Neutrophil (primary cell): ENCODE data around the gene TADA2B.

ENCODE experiments used
- H3K27ac ChIP-seq: fragments of 200-600 bp; sonication (generic); 2 replicates; pipeline ENCODE4 v1.5.1; 2016; ENCODE audit warnings: mild to moderate bottlenecking, moderate library complexity
- H3K27me3 ChIP-seq: fragments of 200-600 bp; sonication (generic); 2 replicates; pipeline ENCODE4 v1.6.0; 2016; ENCODE audit warnings: mild to moderate bottlenecking
- H3K36me3 ChIP-seq: fragments of 200-600 bp; sonication (generic); 2 replicates; pipeline ENCODE4 v1.5.1; 2017
- H3K4me1 ChIP-seq, 2 experiments: fragments of 200-600 bp in 1 of 2; sonication (generic) in 1 of 2; 1 replicate in 1 of 2; 2 replicates in 1 of 2; pipeline versions ENCODE4 v1.5.1 to v1.6.1; 2013 to 2016; ENCODE audit warnings: low read depth in 1 of 2, low read length in 1 of 2, mild to moderate bottlenecking in 1 of 2, moderate library complexity in 1 of 2; ENCODE audit not compliant: control insufficient read depth in 1 of 2, insufficient read depth in 1 of 2
- H3K4me3 ChIP-seq, 2 experiments: fragments of 200-600 bp in 1 of 2; sonication (generic) in 1 of 2; 1 replicate in 1 of 2; 2 replicates in 1 of 2; pipeline ENCODE4 v1.5.1; 2013 to 2016; ENCODE audit warnings: low read depth in 1 of 2, low read length in 1 of 2, mild to moderate bottlenecking in 1 of 2, moderate library complexity in 1 of 2
- H3K9me3 ChIP-seq: fragments of 200-600 bp; sonication (generic); 2 replicates; pipeline ENCODE4 v1.5.1; 2016
- CTCF ChIP-seq: fragments of 200-600 bp; sonication (generic); IDR thresholded peaks from 2 replicates; pipeline ENCODE4 v1.5.1; 2016; ENCODE audit warnings: antibody characterized with exemption

The TADA2B gene

DNA sequence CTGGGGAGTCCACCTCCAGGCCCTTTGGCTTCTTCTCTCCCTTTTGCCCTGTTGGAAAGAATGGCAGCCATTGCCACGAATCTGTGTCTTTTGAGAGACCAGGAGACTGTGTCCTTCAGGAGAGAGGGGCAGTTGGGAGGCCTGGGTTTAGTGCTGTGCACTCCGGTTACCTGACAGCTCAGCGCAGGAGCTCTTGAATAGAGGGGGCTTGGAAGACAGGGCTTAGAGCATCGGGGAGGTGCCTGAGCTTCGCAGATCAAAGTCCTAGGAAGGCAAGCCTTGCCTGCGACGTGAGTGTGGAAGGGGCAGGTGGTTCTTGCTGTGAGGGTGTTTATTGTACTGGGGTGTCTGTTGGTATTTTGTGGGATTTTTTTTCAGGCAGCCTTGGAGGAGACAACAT lies 41.9 kb upstream of the TADA2B start:
- Histone ChIP-seq H3K4me1 (peaks cover 22 to 25% of the 10 kb centered on the region in 2 experiments), H3K27me3 (no peaks in the 10 kb centered on the region), H3K4me3 (no peak overlapping the region), H3K27ac (no peak overlapping the region), H3K9me3 (no peaks in the 10 kb centered on the region), H3K36me3 (peaks cover 93% of the 10 kb centered on the region)
- TF ChIP-seq CTCF = no peak

DNA sequence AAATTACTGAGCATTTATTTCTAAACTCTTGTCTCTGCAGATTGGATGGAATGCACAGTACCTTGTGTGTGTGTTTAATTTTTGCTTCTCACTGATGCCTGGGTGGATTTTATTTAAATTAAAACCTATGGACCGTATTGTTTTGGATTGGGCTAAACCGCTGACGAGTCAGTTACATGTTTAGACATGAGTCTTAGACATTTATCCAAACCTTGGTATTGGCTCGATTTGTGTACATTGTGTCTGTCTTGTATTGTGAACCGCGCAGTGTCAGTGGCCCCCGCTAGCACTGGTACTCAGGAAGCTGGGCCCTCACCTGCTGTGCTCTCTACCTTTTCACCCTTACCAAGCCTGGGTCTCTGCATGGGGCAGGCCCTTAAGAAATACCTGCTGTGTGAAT lies 40.8 kb upstream of the TADA2B start:
- Histone ChIP-seq H3K4me3 (no peak overlapping the region), H3K4me1 (peaks cover 22 to 25% of the 10 kb centered on the region in 2 experiments), H3K36me3 (peaks cover 93% of the 10 kb centered on the region), H3K9me3 (no peaks in the 10 kb centered on the region), H3K27ac (no peak overlapping the region), H3K27me3 (no peaks in the 10 kb centered on the region)
- TF ChIP-seq CTCF = no peak

DNA sequence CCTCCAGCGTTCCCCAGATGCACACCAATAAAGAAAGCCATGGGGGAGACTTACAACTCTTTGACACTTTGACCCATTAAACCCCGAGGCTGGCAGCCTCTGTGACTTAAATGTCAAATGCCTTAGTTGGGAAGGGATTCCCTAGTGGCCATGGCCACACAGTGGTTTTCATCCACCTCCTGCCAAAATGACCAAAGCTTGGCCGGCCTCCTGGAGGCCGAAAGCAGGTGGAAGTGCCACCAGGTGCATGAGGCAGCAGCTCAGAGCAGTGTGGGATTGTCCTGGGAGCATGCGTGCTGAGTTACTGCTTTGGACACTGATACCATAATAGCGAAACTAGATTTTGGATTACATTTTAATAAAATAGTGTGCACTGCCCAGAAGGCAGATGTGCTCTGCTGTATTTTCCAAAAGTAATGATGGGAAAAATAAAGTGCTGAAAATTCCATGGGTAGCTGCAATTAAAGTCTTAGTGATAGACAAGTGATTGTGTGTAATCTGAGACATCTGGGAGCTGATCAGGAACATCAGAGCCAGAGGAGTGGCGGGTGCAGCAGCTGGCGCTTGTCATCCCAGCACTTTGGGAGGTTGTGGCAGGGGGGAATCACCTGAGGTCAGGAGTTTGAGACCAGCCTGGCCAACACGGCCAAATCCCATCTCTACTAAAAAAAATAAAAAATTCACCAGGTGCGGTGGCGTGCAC lies 39.8 kb upstream of the TADA2B start:
- Histone ChIP-seq H3K27me3 (no peaks in the 10 kb centered on the region), H3K27ac (no peak overlapping the region), H3K4me1 (peaks cover 17 to 19% of the 10 kb centered on the region in 2 experiments), H3K9me3 (no peaks in the 10 kb centered on the region), H3K4me3 (no peak overlapping the region), H3K36me3 (peaks cover 95% of the 10 kb centered on the region)
- no peak for TF ChIP-seq CTCF

DNA sequence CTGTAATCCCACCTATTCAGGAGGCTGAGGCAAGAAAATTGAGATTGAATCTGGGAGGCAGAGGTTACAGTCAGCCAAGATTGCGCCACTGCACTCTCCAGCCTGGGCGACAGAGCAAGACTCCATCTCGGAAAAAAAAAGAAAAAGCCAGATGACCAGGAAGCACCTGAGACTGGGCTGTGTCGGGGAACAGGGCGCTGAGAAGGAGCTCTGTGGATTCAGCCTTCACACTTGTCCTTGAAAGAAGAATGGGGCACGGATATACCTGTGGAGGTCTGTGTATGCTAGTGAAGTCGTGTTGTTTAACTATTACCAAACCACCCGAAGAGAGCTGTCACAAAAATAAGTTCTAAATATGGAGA lies 39.3 kb upstream of the TADA2B start:
- TF ChIP-seq CTCF = no peak
- peaks cover 12 to 13% of the 10 kb centered on the region in 2 experiments for H3K4me1 ChIP-seq
- H3K27me3 ChIP-seq = no peaks in the 10 kb centered on the region
- H3K4me3 ChIP-seq = no peak overlapping the region
- H3K36me3 ChIP-seq = peaks cover 100% of the 10 kb centered on the region
- no peak overlapping the region for H3K27ac ChIP-seq
- no peaks in the 10 kb centered on the region for H3K9me3 ChIP-seq

- peaks cover 7 to 9% of the 10 kb centered on the region in 2 experiments for H3K4me1 ChIP-seq
- no peaks in the 10 kb centered on the region for H3K27me3 ChIP-seq
- H3K9me3 ChIP-seq = no peaks in the 10 kb centered on the region
- H3K36me3 ChIP-seq = peaks cover 100% of the 10 kb centered on the region
- no peak for TF ChIP-seq CTCF
- H3K27ac ChIP-seq = no peak overlapping the region
- H3K4me3 ChIP-seq = no peak overlapping the region
These were observed 38.8 kb upstream of the TADA2B start for GRCh38 chr4:7004331-7004730.
